Esophagus squamous epithelium (tissue), 5 donors: Measurements from ENCODE around the gene SH2D7. TPM values are rescaled to one million over a fixed set of nuclear protein-coding genes. Genes with fewer than 3 reads are reported as not detected.

Experiments
- DNase-seq: peaks from one replicate; lab custom pipeline; 2025; lab: John Stamatoyannopoulos, UW
- H3K27ac ChIP-seq, 4 donors: fragments of 200-600 bp; sonication (generic); one replicate each; pipeline ENCODE4 v1.5.1; 2016 to 2019; ENCODE audit warnings: mild to moderate bottlenecking in 1 of 4
- H3K27me3 ChIP-seq, 4 donors: fragments of 200-600 bp; sonication (generic); 1 replicate in 3 of 4; 2 replicates in 1 of 4; pipeline versions ENCODE4 v1.5.1 to v1.6.0; 2017 to 2021; ENCODE audit warnings: antibody characterized with exemption in 1 of 4
- H3K36me3 ChIP-seq, 3 donors: fragments of 200-600 bp; sonication (generic); one replicate each; pipeline ENCODE4 v1.5.1; 2016 to 2019
- H3K4me1 ChIP-seq, 3 donors: fragments of 200-600 bp; sonication (generic); one replicate each; pipeline ENCODE4 v1.5.1; 2017 to 2019
- H3K4me3 ChIP-seq, 4 donors: fragments of 200-600 bp; sonication (generic); 1 replicate in 3 of 4; 2 replicates in 1 of 4; pipeline ENCODE4 v1.5.1; 2016 to 2019; ENCODE audit warnings: mild to moderate bottlenecking in 2 of 4, moderate library complexity in 1 of 4
- H3K9me3 ChIP-seq, 3 donors: fragments of 200-600 bp; sonication (generic); one replicate each; pipeline ENCODE4 v1.5.1; 2016 to 2019
- POLR2A ChIP-seq, 4 donors: fragments of 450-650 bp; IDR thresholded peaks; one replicate each; pipeline ENCODE4 v1.6.1; 2017; ENCODE audit warnings: antibody characterized with exemption in 4 of 4, mild to moderate bottlenecking in 4 of 4, moderate library complexity in 3 of 4
- WGBS, 2 donors: methylation state at CpG; one replicate each; pipeline ENCODE4 v1.1.5; 2018; 5-methylcytosine and 5-hydroxymethylcytosine counted together
- intact Hi-C: fragments of 100-400 bp; cut with DNase I; formaldehyde crosslinking; loops from one replicate; pipeline ENCODE4 v1.15.0; 2022
- total RNA-seq, 4 donors: library from RNA; depleted of rRNA; stranded (reverse); fragments of >200 nt; gene quantifications; one replicate each; pipeline ENCODE4 v1.1.0, GENCODE V29; 2016
- TF ChIP-seq, protein P1 (sequence below), 6 experiments: fragments of 450-650 bp in 4 of 6; fragments of 200-600 bp in 2 of 6; sonication (generic) in 2 of 6; IDR thresholded peaks; one replicate each; pipeline ENCODE4 v1.5.1; 2016 to 2019; ENCODE audit warnings: antibody characterized with exemption in 6 of 6, mild to moderate bottlenecking in 4 of 6, moderate library complexity in 4 of 6
- donor health status: DM: yes; HTN: yes; CAD: no.

The SH2D7 gene
- total RNA-seq, 4 donors from 2014 or later = not detected

DNA sequence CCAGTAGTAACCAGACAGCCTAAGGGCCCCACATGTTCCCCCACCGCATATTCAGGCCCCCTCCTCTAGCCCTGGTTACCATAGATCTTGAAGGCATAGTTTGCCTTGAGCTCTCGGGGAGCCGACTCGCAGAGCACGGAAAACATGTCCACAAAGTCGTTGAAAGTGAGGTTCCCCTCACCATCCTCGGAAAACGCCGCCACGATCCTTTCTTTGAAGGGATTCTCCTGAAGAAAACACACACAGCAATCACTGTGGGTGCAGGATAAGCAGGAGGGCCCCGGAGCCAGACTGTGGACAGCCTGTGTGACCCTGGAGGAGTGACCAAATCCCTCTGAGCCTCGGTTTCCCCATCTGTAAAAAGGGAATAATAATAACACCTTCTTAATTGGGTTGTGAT lies 16.8 kb downstream of the SH2D7 start:
- no peak for DNase-seq
- H3K36me3 ChIP-seq = no peaks in the 10 kb centered on the region
- TF ChIP-seq, protein P1, sequence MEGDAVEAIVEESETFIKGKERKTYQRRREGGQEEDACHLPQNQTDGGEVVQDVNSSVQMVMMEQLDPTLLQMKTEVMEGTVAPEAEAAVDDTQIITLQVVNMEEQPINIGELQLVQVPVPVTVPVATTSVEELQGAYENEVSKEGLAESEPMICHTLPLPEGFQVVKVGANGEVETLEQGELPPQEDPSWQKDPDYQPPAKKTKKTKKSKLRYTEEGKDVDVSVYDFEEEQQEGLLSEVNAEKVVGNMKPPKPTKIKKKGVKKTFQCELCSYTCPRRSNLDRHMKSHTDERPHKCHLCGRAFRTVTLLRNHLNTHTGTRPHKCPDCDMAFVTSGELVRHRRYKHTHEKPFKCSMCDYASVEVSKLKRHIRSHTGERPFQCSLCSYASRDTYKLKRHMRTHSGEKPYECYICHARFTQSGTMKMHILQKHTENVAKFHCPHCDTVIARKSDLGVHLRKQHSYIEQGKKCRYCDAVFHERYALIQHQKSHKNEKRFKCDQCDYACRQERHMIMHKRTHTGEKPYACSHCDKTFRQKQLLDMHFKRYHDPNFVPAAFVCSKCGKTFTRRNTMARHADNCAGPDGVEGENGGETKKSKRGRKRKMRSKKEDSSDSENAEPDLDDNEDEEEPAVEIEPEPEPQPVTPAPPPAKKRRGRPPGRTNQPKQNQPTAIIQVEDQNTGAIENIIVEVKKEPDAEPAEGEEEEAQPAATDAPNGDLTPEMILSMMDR (IDR thresholded peaks at IDR 0.05) = no peak
- no peak for TF ChIP-seq POLR2A (IDR thresholded peaks at IDR 0.05)
- intact Hi-C loops = loop anchor here (2.0 kb wide), 1 partner anchor 140 kb away; no protein-coding TSS in a partner anchor
- H3K27me3 ChIP-seq = no peaks in the 10 kb centered on the region
- WGBS, 2 donors = 69 to 87% methylated on average over 6 to 12 of the region's 12 CpGs
- no peak overlapping the region for H3K4me3 ChIP-seq
- H3K9me3 ChIP-seq = no peaks in the 10 kb centered on the region
- H3K4me1 ChIP-seq = peaks cover 0 to 11% (median 0%) of the 10 kb centered on the region in 3 donors
- H3K27ac ChIP-seq = no peak overlapping the region

DNA sequence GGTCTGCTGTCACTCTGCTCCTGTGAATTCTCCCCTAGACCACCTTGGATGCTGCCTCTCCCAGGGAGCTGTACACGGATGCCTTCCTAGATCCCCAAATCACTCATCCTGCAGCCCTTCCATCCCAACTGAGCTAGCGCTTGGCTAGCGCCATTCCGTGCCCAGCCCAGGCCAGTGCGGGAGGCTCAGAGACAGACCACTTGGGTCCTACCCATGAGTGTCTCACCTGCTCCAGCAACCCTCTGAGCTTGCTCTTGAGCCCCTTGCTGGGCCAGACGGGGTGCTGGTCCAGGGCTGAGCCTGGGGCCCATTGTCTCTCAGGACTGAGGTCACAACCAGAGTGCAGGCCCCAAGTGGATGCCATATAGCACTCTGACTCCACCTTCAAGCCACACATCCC lies 17.7 kb downstream of the SH2D7 start:
- intact Hi-C loops = loop anchor here (5.0 kb wide), 2 partner anchors 87 to 132 kb away; no protein-coding TSS in a partner anchor
- Histone ChIP-seq H3K4me1 (peaks cover 0 to 7% (median 0%) of the 10 kb centered on the region in 3 donors), H3K9me3 (no peaks in the 10 kb centered on the region), H3K27ac (no peak overlapping the region), H3K27me3 (no peaks in the 10 kb centered on the region), H3K4me3 (no peak overlapping the region), H3K36me3 (no peaks in the 10 kb centered on the region)
- no peak for TF ChIP-seq POLR2A (IDR thresholded peaks at IDR 0.05)
- TF ChIP-seq, protein P1 (IDR thresholded peaks at IDR 0.05) = no peak
- DNase-seq = no peak
- 83 to 94% methylated on average over 1 to 5 of the region's 6 CpGs for WGBS, 2 donors

DNA sequence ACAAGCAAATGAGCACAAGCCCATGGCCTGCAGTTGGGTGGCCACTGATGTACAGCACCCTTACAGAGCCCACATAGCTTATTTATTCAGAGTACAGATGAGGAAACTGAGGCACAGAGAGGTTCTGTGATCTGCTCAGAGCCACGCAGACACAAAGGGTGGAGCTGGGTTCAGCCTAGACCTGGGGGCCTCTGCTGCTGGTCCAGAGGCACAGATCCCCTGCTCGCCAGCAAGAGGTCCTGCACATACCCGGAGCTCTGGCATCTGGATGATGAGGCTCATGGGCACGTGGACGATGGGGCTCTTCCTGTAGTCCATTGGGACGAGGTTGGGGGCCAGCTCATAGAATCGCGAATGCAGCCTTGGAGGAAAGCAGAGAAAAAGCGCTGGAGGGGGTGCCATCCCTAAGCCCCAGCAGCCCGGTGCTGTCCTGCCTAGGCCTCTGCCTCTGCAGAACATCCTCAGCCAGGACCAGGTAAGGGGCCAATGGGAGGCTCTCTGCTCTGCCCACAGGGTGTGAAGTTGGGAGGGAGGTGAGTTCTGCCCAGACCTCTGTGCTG lies 18.6 kb downstream of the SH2D7 start:
- WGBS, 2 donors = 88 to 96% methylated on average over 3 to 7 of the region's 10 CpGs
- H3K4me1 ChIP-seq = peaks cover 0 to 7% (median 0%) of the 10 kb centered on the region in 3 donors
- H3K4me3 ChIP-seq = no peak overlapping the region
- H3K27ac ChIP-seq = no peak overlapping the region
- no peaks in the 10 kb centered on the region for H3K9me3 ChIP-seq
- intact Hi-C loops = loop anchor here (5.0 kb wide), 2 partner anchors 86 to 131 kb away; no protein-coding TSS in a partner anchor
- DNase-seq = no peak
- H3K27me3 ChIP-seq = no peaks in the 10 kb centered on the region
- TF ChIP-seq POLR2A (IDR thresholded peaks at IDR 0.05) = no peak
- TF ChIP-seq, protein P1 (IDR thresholded peaks at IDR 0.05) = no peak
- no peaks in the 10 kb centered on the region for H3K36me3 ChIP-seq

DNA sequence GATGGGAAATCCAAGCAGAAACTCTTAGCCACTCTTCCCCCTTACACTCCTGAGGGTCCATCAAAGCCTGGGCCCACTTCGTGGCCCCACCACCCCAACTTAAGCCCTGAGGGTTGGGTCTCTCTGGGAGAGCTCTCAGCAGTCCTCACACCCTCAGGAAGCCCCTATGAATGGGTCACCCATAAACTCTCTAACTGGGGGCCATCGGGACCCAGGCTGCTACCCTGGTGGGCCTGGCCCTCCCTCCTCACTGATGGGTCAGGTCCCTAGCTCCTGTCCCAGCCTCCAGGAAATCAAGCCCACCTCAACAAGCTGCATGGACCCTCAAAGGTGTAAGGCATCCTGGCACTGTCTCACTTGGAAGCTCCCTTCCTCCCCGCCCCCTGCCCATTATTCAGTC lies 19.4 kb downstream of the SH2D7 start:
- TF ChIP-seq, protein P1 (IDR thresholded peaks at IDR 0.05) = no peak
- TF ChIP-seq POLR2A (IDR thresholded peaks at IDR 0.05) = no peak
- H3K4me1 ChIP-seq = peaks cover 0 to 7% (median 0%) of the 10 kb centered on the region in 3 donors
- WGBS, 2 donors = 78 to 86% methylated on average over 2 to 3 of the region's 3 CpGs

GRCh38 chr15:78112551-78112950 lies 20.2 kb downstream of the SH2D7 start:
- TF ChIP-seq, protein P1 (IDR thresholded peaks at IDR 0.05) = no peak
- no peak for TF ChIP-seq POLR2A (IDR thresholded peaks at IDR 0.05)
- Histone ChIP-seq H3K4me3 (no peak overlapping the region), H3K27me3 (no peaks in the 10 kb centered on the region), H3K9me3 (no peaks in the 10 kb centered on the region), H3K4me1 (peaks cover 0 to 7% (median 0%) of the 10 kb centered on the region in 3 donors), H3K27ac (no peak overlapping the region), H3K36me3 (no peaks in the 10 kb centered on the region)
- DNase-seq = no peak
- WGBS, 2 donors = 71 to 88% methylated on average over 1 to 3 of the region's 3 CpGs
- intact Hi-C loops = loop anchor here (5.0 kb wide), 2 partner anchors 85 to 130 kb away; no protein-coding TSS in a partner anchor

More for the DNA sequence above, 19.4 kb downstream of the SH2D7 start:
- H3K27ac ChIP-seq = no peak overlapping the region
- intact Hi-C loops = loop anchor here (5.0 kb wide), 2 partner anchors 86 to 131 kb away; no protein-coding TSS in a partner anchor
- H3K4me3 ChIP-seq = no peak overlapping the region
- H3K9me3 ChIP-seq = no peaks in the 10 kb centered on the region
- DNase-seq = no peak
- no peaks in the 10 kb centered on the region for H3K36me3 ChIP-seq
- no peaks in the 10 kb centered on the region for H3K27me3 ChIP-seq
